Retinal pigment epithelial cell (primary cell): Measurements from ENCODE around the gene ZMYND15.

Experiments used
- DNase-seq: peaks from one replicate; pipeline ENCODE4 v3.0.0-alpha.2; 2010; ENCODE audit warnings: low read depth
- H3K4me3 ChIP-seq: 2 replicates; pipeline ENCODE4 v1.5.1; 2011; ENCODE audit warnings: mild to moderate bottlenecking, low read length, control low read depth, moderate library complexity
- CTCF ChIP-seq: conservative IDR thresholded peaks from 2 replicates; pipeline ENCODE4 v1.5.1; 2011; ENCODE audit warnings: low read depth, low read length, control low read depth, inconsistent platforms

Gene ZMYND15

GRCh38 chr17:4777969-4778760 lies 38.5 kb downstream of the ZMYND15 start:
- no peak overlapping the region for H3K4me3 ChIP-seq
- no peak for TF ChIP-seq CTCF
- DNase-seq = no peak

DNA sequence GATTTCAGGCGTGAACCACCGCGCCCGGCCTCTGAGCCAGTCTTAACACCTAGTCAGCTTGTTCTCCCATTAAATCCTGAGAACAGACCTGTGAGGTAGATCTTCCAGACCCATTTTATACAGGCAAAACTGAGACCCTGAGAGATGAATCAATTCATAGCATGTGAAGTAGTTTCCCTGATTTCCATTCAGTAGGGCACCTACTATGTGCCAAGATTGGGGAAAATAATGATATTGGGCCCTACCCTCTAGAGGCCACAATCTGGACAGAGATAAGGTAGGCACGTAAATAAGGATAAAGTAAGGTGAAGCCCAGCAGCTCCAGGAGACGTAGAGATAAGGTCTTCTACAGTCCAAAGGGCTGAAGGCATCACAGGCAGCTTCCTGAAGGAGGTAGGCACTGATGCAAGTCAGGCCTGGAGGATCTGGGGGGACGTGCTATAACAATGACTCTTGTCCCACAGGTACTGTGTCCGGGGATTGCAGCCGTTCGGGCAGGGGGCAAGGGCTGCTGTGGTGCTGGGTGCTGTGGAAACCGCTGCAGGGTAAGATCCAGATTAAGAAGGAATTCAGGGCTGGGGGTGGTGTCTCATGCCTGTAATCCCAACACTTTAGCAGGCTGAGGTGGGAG lies 40.8 kb downstream of the ZMYND15 start:
- H3K4me3 ChIP-seq = no peak overlapping the region
- TF ChIP-seq CTCF = no peak
- no peak for DNase-seq

- DNase-seq = no peak
- no peak for TF ChIP-seq CTCF
- no peak overlapping the region for H3K4me3 ChIP-seq
These were observed 43.0 kb downstream of the ZMYND15 start for GRCh38 chr17:4782652-4783051.

DNA sequence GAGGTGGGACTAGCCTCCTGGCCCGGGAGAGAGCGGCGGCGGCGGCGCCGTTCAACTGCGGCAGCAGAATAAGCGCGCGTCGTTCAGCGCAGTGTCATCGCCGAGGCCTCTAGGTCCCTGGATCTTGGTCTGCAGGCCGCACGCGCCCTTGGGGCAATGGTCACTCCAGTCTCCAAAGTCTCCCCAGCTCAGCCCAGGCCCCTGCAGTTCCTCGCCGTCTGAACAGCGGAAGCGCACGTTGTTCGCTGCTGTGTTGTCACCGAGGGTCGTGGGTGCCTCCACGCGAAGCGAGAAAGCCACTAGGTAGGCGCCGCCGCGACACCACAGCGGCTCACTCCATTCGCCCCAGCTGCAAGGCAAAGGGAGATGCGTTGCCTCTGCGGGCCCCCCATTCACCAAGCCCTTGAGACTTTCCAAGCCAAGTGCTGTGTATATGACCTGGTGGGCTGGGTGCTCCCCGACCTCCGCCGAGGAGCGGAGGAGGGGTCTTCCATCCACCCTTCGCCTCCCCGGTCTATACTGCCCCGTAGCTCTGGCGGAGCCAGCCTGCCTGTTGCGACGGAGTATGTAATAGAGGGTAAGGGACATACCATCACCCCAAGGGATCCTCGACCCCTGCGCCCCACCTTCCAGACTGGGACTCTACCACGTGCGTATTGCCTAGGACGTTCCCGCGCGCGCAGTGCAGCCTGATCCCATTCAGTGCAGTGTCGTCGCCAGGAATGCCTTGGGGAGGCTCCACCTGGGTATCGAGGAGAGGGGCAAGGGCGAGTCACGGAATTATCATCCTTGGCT lies 45.9 kb downstream of the ZMYND15 start:
- no peak for TF ChIP-seq CTCF
- DNase-seq = no peak
- no peak overlapping the region for H3K4me3 ChIP-seq

GRCh38 chr17:4786106-4786511 lies 46.5 kb downstream of the ZMYND15 start, which contains the start of gene VMO1:
Gene VMO1 (minus strand): TSS chr17:4786364. CDS start chr17:4786352, 12 bp downstream.
- DNase-seq = no peak
- no peak within 1 kb of the TSS for H3K4me3 ChIP-seq
- TF ChIP-seq CTCF = no peak

GRCh38 chr17:4786516-4786915 lies 46.9 kb downstream of the ZMYND15 start:
- TF ChIP-seq CTCF = no peak
- H3K4me3 ChIP-seq = no peak overlapping the region
- DNase-seq = no peak
